HG03469 (cell line): Measurements from ENCODE around the gene RNU7-1.

Experiments
- ATAC-seq: cut with Tn5 transposase; IDR thresholded peaks from one replicate; pipeline ENCODE4 v1.9.1; 2021; ENCODE audit warnings: mild to moderate bottlenecking, moderate library complexity, moderate number of reproducible peaks; ENCODE audit not compliant: unreplicated experiment

Gene RNU7-1

DNA sequence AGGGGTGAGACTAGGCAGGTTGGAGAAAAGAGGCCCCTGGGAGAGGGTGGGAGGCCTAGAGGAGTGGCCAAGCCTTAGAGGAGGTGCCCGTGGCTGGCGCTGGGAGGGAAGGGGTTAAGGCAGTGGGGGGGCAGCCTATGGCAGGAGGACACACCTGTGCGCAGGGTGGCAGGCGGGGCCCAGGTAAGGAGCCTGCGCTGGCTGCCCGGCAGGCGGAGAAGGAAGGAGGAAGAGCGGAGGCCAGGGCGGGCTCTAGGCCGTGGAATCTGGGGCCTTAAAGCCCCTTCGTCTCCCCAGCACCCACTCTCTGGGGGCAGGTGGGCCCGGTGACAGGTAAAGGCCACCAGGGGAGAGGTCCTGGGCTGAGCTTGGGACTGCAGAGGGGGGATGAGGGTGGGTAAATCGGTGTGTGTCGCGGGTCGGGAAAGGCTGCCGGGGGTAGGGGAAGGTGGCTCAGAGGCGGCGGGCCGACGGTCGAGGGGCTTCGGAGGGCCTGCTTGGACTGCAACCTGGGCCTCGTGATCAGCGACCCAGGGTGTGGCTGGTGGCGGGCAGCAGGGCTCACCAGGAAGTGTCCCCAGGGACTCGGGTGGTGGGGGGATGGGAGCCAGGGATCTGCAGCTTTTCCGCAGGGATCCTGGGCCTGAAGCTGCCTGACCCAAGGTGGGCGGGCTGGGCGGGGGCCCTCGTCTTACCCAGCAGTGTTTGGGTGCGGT lies 19.6 kb downstream of the RNU7-1 start:
- no peak for ATAC-seq

DNA sequence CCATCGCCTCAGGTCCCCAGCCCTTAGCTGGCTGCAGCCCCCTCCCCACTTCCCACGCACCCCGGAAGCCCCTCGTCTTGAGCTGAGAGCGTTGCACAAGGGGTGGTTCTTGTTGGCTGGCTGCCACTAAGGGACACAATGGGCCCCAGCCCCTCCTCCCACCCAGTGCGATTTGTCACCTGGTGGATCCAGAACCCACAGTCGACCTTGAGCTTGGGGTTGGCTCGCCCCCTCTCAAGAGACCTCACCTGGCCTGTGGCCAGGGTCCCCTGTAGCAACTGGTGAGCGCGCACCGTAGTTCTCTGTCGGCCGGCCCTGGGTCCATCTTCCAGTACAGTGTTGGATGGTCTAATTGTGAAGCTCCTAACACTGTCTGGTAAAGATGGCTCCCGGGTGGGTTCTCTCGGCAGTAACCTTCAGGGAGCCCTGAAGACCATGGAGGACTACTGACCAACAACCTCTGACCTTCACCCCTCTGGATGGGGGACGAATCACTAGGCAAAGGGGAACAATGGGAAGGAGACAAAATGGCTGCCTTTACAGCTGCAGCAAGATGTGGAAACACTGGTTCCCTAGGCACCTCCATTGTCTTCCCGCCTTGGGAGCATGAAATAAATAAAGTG lies 20.3 kb downstream of the RNU7-1 start:
- ATAC-seq = no peak

DNA sequence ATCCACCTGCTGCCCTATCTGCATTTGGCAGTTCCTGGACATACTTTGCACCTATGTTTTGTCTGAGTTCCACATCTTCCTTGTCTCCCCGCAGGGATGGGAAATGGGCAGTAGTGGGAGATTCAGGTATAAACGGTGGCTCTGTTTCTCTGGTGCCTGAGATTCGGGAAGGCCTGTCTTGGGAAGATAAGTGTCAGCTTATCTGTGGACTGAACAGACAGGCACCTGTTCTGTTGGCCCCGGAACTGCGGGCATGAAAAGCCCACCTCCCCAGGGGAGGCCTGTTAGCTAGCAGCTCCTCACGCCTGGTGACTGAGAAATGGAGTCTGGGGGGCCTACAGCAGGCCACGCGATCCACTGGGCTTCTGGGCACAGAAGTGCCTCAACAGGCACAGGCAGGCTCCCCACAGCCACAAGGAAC lies 21.0 kb downstream of the RNU7-1 start:
- ATAC-seq = no peak

DNA sequence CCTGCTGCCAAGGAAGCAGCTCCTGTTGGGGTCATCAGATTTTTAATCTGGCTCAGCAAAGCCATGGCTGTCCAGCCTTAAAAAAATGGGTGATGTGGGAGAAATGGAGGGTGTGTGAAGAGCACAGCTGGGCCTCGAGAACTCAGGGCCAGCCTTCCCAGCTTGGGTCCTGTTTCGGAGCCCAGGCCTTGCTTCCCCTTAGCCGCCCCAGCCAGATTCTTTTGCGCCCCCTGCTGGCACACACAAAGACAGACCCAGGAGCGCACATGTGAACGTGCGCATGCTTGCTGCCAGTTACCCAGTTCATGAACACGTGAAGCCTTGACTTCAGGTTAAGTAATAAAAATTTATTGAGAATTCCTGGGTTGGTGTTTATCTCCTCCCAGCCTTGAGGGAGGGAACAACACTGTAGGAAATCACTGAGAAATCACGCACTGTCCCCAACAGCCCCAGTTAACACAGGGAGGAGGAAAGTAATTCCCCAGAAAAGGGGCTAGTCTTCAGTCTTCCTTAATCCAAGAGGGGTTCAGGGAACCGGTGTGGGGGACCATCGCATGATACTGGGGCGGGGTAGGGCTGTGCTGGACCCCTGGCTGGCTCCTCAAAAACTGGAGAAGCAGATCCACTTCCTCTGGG lies 21.5 kb downstream of the RNU7-1 start:
- ATAC-seq = no peak

DNA sequence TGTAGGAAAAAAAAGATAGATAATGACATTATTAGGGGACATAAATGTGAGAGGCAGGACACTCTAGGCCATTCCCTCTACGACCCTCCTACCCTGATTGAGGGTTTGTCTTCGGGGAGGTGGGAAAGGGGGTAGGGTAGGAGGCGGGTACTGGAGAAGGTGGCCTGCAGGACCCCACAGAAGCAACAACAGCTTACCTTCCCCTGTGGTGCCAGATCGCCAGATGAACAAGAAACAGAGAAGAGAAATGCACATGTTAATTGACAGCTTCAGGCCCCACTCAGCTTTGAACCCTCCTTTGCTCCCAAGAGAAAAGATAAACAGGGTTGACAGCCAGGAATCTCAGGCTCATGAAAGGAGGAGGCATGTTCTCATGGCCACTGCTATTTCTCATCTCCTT lies 22.1 kb downstream of the RNU7-1 start:
- ATAC-seq = no peak

DNA sequence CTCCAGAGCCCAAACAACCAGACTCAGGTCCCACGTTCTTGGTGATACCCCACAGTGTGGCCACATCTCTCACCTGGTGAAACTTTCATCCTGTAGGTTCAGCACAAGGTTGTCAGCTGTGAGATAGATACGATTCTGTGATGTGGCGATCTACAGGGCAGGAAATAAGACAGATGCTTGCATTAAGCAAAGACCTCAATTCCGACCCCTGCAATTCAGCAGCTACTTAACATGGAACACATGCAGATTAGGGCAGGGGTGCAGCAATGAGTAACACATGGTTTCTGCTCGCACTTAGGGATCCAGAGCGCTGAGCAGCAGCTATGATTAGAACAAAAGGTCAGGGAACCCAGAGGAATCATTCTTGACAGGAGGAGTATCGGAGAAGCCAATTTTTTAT lies 22.7 kb downstream of the RNU7-1 start:
- no peak for ATAC-seq

DNA sequence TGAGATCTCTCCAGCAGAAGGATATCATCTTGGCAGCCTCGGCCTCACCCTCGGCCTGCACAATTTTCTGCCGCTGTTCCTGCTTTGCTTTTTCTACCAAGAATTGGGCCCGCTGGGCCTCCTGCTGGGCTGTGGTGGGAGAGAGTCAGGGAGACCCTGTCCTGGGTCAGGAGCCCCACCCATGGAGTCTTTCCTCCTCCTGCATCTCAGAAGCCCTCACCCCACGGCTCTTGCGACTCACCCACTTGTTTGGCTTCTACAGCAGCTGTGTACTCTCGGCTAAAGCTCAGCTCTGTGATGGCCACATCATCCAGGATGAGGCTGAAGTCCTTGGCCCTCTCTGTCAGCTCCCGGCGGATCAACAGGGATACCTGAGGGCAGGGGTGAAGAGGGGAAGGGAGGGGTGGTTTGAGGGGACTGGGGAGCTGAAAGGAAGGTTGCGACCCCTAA lies 24.1 kb downstream of the RNU7-1 start:
- no peak for ATAC-seq

DNA sequence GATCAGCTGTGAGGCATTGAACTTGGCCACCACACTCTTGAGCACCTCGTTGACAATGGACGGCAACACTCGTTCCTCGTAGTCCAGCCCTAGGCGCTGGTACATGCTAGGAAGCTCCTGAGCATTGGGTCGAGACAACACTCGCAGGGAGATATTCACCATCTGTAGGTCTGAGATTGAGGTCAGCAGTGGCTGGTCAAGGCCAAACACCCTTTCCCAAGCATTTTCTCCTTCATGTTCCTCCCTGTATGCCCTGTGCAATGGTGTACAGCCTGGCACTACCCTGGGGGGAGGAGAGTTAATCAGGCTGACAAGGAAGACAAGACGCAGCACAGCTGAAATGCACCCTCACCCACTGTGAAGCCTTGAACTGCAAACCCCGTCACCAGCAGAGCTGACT lies 24.8 kb downstream of the RNU7-1 start:
- ATAC-seq = no peak

DNA sequence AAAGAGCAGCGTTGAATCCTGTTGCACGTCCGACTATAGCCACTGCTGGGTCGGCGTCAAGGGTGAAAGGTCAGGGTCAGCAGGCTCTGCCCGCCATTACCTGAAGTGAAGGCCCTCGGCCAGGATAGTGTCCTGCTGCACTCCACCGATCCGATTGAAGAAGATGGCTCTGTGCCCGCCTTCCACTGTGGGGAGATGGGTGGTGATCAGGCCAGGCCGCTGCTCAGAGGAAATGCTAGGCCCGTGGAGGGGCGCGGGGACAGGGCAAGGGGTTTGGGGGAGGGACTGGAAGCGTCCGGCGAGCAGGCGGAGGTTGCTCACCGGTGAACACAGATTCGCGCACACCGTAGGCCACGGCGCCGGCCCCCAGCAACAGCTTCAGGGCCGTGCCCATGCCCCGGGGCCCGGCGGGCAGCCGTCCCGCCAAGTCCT lies 26.5 kb downstream of the RNU7-1 start:
- no peak for ATAC-seq

DNA sequence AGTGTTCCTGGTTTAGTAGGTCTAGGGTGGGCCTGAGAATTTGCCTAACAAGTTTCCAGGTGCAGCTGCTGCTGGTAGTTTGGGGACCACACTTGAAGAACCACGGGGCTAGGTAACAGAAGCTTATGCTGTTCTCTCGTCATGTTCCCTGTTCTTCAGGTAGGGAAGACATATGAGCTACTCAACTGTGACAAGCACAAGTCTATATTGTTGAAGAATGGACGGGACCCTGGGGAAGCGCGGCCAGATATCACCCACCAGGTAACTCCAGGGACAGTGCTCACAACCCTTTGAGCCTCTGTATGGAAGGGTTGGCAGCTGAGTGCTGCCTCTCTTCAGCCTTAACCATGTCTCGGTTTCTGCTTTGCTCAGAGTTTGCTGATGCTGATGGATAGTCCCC lies 30.6 kb downstream of the RNU7-1 start:
- no peak for ATAC-seq

DNA sequence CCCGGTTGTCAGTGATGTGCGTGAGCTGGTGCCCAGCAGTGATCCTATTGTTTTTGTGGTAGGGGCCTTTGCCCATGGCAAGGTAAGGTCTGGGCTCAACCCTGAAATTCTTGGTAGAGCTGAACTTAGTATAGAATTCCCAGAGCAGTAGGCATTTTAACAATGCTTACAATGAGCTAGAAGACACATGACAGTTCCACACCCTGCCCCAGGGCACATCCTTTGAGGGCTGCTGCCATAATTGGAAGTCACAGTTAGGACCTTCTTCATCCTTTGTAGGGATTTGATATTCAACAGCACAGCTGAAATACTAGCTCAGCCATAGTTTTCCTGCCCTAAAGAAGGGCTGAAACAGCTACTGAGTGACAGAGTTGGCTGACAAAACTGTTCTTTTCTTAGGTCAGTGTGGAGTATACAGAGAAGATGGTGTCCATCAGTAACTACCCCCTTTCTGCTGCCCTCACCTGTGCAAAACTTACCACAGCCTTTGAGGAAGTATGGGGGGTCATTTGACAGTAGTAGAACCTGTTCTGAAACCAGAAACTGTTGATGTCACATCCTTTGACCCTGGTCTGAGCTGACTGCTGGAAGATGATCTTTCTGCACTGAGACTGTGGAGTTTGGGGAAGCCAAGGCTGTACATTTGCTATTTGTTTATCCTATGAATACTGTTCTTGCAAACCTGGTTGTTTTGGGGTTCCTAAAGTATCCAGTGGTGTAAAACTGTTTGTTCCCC lies 31.8 kb downstream of the RNU7-1 start:
- ATAC-seq = no peak

DNA sequence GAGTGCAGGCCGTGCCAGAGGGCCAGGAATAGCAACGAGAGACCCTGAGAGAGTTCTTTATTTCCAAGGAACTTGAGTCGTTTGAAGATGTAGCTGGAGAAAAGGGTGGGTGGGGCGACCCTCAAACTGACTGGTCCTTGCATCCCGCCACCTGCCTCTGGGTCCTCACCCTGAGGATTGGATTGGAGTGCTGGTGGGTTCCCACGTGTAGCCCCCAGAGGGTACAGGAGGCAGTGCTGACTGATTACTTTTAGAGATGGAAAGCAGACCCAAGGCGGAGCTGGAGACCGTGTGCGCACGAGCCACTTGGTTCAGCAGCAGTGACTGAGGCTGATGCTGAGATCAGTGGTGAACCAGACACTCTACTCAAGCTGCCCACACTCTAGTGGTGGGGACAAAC lies 34.0 kb downstream of the RNU7-1 start:
- ATAC-seq = no peak

DNA sequence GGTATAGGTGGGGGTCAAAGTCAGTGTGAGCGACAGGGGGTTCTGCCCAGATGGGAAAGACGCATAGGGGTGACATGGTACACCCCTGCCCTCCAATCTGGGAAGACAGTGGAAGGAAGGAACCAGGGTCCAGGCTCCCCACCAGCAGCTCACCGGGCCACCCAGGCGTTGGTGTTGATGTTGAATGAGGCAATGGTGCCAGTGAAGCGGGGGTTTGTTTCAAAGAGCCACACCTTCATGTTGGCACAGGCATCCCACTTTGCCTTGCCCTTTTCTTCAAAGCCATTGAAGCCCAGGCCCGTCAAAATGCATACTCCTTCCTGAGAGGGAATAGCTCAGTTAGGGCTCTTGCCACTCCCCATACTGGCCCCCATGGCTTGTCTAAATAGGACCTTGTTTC lies 34.6 kb downstream of the RNU7-1 start:
- ATAC-seq = no peak

DNA sequence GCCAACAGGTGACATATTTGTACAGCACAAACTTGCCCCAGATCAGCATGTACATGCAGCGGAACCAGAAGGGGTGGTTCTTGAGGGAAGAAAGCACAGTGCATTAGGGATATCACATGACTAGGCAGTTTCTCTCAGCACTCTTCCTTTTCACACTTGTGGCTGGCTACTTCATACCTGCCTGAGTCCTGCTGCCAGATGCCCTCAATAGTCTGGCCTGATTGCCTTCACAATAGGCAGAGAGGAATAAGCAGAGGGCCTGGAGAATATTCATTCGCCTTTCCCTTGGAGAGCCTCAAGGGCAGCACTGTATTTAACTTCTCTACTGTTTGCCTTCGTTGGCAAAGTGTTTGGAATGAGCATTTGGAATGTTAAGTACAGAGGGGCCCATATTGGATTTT lies 35.0 kb downstream of the RNU7-1 start:
- no peak for ATAC-seq

DNA sequence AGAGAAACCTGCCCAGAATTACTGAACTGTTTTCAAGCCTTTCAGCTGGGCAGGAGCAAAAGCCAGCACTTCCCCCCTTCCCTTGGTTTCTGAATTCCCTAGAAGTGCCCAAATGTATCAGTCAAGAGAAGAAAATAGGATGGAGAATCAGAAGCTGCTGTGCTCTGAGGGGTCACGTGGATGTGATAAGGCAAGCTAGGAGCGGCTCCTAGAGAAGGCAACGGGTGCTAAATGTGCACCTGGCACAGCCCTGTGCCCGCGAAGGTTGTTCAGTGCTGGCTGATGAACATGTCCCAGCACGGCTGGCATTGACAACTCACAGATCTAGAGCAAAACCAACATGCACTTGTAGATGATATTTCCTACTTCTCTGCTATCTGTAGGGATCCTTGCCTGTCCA lies 35.4 kb downstream of the RNU7-1 start:
- no peak for ATAC-seq

DNA sequence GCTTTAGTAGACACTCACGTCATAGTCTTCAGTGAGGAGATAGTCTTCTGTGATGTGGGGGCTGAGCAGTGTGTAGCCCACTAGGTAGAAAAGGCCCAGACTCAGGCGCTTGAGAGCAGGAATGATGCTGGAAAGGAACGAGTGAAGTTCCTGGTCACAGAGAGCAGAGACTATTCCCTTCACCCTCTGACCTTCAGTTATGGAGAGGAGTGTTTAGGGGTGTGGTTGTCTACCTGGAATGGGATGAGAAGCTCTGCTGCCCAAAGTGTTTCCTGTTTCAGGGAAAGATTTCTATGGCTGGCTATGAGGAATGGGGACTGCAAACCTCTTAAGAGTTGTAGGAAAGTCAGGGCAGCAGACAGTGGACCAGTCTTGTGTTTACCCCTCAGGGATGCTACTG lies 35.8 kb downstream of the RNU7-1 start:
- ATAC-seq = no peak

DNA sequence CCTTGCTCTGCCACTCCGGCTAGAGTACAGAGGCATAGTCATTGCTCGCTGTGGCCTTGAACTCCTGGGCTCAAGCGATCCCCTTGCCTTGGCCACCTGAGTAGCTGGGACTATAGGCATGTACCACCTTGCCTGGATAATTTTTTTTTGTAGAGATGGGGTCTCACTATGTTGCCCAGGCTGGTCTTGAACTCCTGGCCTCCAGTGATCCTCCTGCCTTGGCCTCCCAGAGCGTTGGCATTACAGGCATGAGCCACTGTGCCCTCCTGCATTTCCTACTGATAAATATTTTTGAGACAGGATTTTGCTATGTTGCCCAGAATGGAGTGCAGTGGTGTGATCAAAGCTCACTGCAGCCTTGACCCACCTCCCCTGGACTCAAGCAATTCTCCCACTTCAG lies 36.5 kb downstream of the RNU7-1 start:
- ATAC-seq = no peak

DNA sequence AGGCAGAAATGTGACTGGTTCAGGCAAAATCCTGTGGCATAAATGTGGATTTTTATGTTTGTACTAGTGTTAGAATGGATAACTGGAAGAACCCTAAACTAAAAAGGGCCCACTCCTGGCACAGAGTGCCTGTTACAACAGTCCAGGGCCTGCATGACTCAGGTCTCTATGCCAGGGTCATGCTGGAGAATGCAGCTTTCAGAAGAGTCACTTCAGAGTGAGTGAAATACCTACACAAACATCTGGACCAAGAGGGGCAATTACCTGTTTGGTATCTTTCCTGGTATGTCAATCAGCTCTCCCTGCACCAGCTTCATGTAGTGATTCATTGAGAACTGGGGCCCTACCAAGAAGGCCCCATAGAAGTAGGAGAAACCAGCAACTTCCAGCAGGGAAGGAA lies 37.1 kb downstream of the RNU7-1 start:
- no peak for ATAC-seq

DNA sequence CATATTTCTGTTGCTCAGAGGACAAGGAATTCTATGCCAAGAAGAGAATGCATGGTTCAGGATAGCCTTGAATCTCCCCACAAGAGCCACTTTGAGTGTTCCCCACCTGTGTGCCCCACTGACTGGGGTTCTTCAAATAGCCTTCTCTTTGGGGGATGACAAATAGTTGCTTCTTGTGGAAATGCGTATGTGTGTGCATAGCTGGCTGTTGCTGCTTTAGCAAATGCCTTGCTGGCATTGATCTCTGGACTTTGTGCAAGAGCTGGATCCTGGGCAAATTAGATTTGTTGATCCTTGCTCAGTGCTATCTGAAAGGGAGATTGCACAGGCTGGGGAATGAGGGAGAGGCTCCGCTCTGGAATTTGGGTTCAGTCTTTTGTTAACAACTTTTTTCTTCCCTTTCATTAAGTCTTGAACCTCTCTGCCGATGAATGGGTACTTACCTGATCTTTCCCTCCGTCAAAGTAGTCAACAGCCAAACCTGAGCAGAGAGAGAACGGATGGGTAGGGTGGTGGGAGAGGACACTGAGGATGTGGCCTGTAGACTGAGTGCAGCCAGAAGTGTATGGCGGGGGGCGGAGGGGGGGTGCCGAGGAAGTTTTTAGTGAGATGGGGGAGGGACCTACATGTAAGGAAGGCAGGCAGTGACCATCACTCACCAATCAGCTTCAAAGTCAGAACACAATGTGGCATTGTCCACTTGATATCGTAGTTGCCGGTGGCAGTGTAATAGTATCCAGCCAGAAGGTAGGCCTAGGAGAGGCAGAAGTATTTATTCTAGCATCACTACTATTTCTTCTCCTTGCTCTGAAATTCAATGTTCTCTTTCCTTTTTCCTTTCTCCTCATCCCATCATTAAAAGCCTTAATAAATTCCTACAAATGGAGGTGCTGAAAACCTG lies 37.8 kb downstream of the RNU7-1 start:
- no peak for ATAC-seq

DNA sequence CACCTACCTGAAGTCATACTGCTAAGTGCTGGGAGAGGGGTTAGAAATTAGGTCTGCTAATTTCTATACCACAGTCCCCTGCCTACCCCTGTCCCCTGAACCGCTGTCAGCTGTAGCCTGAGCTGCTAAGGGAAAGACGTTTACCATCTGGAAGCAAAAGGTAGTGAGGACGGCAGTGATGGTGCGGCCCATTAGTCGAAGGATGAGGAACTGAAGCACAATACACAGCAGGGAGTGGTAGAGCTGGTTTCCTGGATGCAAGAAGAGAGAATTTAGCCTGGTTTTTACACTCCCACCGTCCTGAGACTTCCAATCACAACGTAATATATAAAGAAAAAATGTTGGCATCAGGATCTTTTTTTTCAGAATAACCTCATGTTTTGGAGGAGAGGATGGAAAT lies 38.9 kb downstream of the RNU7-1 start:
- no peak for ATAC-seq
